Measurements from ENCODE around the gene ARRDC3.
"Not testable (repeated sequence)": the region's sequence is repeated elsewhere in the genome, so short reads cannot be mapped to it uniquely, and the experiment has no call there.

GRCh38 chr5:91322981-91323380, 60.1 kb downstream of the ARRDC3 start:
- not testable (repeated sequence) for TF ChIP-seq EZH2 (IDR thresholded peaks at IDR 0.05; ENCODE audit: borderline replicate concordance, low read length)
- TF ChIP-seq, protein P1, sequence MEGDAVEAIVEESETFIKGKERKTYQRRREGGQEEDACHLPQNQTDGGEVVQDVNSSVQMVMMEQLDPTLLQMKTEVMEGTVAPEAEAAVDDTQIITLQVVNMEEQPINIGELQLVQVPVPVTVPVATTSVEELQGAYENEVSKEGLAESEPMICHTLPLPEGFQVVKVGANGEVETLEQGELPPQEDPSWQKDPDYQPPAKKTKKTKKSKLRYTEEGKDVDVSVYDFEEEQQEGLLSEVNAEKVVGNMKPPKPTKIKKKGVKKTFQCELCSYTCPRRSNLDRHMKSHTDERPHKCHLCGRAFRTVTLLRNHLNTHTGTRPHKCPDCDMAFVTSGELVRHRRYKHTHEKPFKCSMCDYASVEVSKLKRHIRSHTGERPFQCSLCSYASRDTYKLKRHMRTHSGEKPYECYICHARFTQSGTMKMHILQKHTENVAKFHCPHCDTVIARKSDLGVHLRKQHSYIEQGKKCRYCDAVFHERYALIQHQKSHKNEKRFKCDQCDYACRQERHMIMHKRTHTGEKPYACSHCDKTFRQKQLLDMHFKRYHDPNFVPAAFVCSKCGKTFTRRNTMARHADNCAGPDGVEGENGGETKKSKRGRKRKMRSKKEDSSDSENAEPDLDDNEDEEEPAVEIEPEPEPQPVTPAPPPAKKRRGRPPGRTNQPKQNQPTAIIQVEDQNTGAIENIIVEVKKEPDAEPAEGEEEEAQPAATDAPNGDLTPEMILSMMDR (IDR thresholded peaks at IDR 0.05; ENCODE audit: low read length) = not testable (repeated sequence)
